Activated CD8-positive, alpha-beta memory T cell treated with anti-CD3 and anti-CD28 coated beads, Interleukin-2, amount 10 ng/mL, durations not matched to agents 7 days and 5 days (primary cell): ENCODE results near the gene SCLT1. TPM values are rescaled to one million over a fixed set of nuclear protein-coding genes. Genes with fewer than 3 reads are reported as not detected.

Experiments
- total RNA-seq, 2 experiments: library from RNA; stranded (reverse); gene quantifications; one replicate each; pipeline ENCODE4 v1.2.3, GENCODE V29; 2021

SCLT1 gene
- total RNA-seq, 2 experiments from 2014 or later, result 31.3 to 53.4 TPM

Other genes with a start within 250 kb of the SCLT1 start
- gene C4orf33, start 2.6 kb upstream of the SCLT1 start, total RNA-seq, result 10 to 100 TPM; 21.7 to 30.2 TPM